Thoracic aorta (tissue), 2 donors: ENCODE results near the gene EPM2AIP1. TPM values are rescaled to one million over a fixed set of nuclear protein-coding genes. Genes with fewer than 3 reads are reported as not detected.

ENCODE experiments used
- ATAC-seq: fragments of 150-250 bp; one replicate; pipeline ENCODE4 v1.8.0; 2017; ENCODE audit warnings: low read depth; ENCODE audit not compliant: insufficient number of reproducible peaks, low FRiP score
- DNase-seq: peaks from one replicate; pipeline ENCODE4 v3.0.0-alpha.2; 2020; ENCODE audit warnings: low spot score
- H3K27ac ChIP-seq, 2 donors: fragments of 200-600 bp; sonication (generic); 1 replicate in 1 of 2; 2 replicates in 1 of 2; pipeline ENCODE4 v1.5.1; 2016; ENCODE audit warnings: mild to moderate bottlenecking in 2 of 2, moderate library complexity in 2 of 2
- H3K27me3 ChIP-seq: fragments of 200-600 bp; sonication (generic); replicated peaks from 2 replicates; pipeline ENCODE4 v1.6.0; 2016; ENCODE audit warnings: mild to moderate bottlenecking; ENCODE audit not compliant: insufficient read depth
- H3K36me3 ChIP-seq: fragments of 200-600 bp; sonication (generic); one replicate; pipeline ENCODE4 v1.5.1; 2016
- H3K4me1 ChIP-seq, 2 donors: fragments of 200-600 bp; sonication (generic); 1 replicate in 1 of 2; 2 replicates in 1 of 2; pipeline versions ENCODE4 v1.5.1 to v1.6.0; 2016; ENCODE audit warnings: low read depth in 2 of 2, mild to moderate bottlenecking in 1 of 2; ENCODE audit not compliant: control insufficient read depth in 1 of 2
- H3K4me3 ChIP-seq: fragments of 200-600 bp; sonication (generic); 2 replicates; pipeline ENCODE4 v1.5.1; 2016; ENCODE audit warnings: mild to moderate bottlenecking
- H3K9me3 ChIP-seq: fragments of 200-600 bp; sonication (generic); 2 replicates; pipeline ENCODE4 v1.5.1; 2016
- total RNA-seq, 2 donors: library from RNA; depleted of rRNA; stranded (reverse); fragments of >200 nt; gene quantifications; one replicate each; pipeline versions ENCODE4 v1.1.0 to v1.2.3, GENCODE V29; 2016
- TF ChIP-seq, protein P1 (sequence below): fragments of 200-600 bp; sonication (generic); IDR thresholded peaks from one replicate; pipeline ENCODE4 v1.5.1; 2019; ENCODE audit warnings: antibody characterized with exemption

The EPM2AIP1 gene
- total RNA-seq, 2 donors from 2014 or later, result 11.2 to 32.6 TPM

DNA sequence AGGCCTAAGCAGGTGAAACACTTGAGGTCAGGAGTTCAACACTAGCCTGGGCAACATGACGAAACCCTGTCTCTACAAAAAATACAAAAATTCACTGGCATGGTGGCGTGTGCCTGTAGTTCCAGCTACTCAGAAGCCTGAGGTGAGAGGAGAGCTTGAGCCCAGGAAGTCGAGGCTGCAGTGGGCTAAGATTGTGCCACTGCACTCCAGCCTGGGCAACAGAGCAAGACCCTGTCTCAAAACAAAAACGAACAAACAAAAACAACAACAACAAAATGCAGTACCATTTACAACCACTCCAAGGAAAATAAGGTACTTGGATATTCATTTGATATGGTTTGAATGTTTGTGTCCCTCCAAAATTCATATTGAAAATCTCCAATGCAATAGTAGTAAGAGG, 32.4 kb downstream of the EPM2AIP1 start:
- Histone ChIP-seq H3K4me3 (no peak overlapping the region), H3K9me3 (no peaks in the 10 kb centered on the region), H3K4me1 (no peaks in the 10 kb centered on the region), H3K27ac (no peak overlapping the region), H3K36me3 (no peaks in the 10 kb centered on the region), H3K27me3 (no peaks in the 10 kb centered on the region)
- TF ChIP-seq, protein P1, sequence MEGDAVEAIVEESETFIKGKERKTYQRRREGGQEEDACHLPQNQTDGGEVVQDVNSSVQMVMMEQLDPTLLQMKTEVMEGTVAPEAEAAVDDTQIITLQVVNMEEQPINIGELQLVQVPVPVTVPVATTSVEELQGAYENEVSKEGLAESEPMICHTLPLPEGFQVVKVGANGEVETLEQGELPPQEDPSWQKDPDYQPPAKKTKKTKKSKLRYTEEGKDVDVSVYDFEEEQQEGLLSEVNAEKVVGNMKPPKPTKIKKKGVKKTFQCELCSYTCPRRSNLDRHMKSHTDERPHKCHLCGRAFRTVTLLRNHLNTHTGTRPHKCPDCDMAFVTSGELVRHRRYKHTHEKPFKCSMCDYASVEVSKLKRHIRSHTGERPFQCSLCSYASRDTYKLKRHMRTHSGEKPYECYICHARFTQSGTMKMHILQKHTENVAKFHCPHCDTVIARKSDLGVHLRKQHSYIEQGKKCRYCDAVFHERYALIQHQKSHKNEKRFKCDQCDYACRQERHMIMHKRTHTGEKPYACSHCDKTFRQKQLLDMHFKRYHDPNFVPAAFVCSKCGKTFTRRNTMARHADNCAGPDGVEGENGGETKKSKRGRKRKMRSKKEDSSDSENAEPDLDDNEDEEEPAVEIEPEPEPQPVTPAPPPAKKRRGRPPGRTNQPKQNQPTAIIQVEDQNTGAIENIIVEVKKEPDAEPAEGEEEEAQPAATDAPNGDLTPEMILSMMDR, result no peak
- ATAC-seq, result no peak
- no peak for DNase-seq

DNA sequence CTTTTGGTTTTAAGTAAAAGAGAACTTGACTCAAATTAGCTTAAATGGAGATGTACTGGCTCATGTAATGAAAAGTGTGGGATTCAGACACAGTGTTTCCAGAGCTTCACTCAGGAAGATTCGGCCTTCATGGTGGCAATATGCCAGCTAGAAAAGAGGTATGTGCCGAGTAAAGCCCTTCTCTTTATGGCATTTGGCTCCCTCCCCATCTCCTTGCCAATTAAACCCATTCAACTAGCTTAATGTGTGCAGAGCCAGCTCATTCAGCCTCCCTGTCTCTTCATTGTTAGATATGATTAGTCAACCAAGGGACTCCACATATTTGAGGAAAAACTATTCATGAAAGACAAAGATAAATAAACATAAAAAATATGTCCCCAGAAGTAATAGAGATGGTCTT, 33.1 kb downstream of the EPM2AIP1 start:
- Histone ChIP-seq H3K27ac (no peak overlapping the region), H3K27me3 (no peaks in the 10 kb centered on the region), H3K36me3 (no peaks in the 10 kb centered on the region), H3K4me3 (no peak overlapping the region), H3K4me1 (no peaks in the 10 kb centered on the region), H3K9me3 (no peaks in the 10 kb centered on the region)
- no peak for ATAC-seq
- DNase-seq, result no peak
- TF ChIP-seq, protein P1, result no peak

GRCh38 chr3:36957862-36958686, 34.9 kb downstream of the EPM2AIP1 start:
- ATAC-seq (no peak), DNase-seq (no peak)
- TF ChIP-seq, protein P1, result no peak
- Histone ChIP-seq H3K27me3 (no peaks in the 10 kb centered on the region), H3K27ac (no peak overlapping the region), H3K4me1 (no peaks in the 10 kb centered on the region), H3K9me3 (no peaks in the 10 kb centered on the region), H3K4me3 (no peak overlapping the region), H3K36me3 (no peaks in the 10 kb centered on the region)

GRCh38 chr3:36957063-36957462, 35.9 kb downstream of the EPM2AIP1 start:
- H3K9me3 ChIP-seq, result no peaks in the 10 kb centered on the region
- no peaks in the 10 kb centered on the region for H3K27me3 ChIP-seq
- no peaks in the 10 kb centered on the region for H3K36me3 ChIP-seq
- H3K4me3 ChIP-seq, result no peak overlapping the region
- H3K27ac ChIP-seq, result no peak overlapping the region
- no peak for DNase-seq
- no peak for ATAC-seq
- no peaks in the 10 kb centered on the region for H3K4me1 ChIP-seq
- TF ChIP-seq, protein P1, result no peak

- no peak overlapping the region for H3K4me3 ChIP-seq
- H3K27ac ChIP-seq, result no peak overlapping the region
- H3K9me3 ChIP-seq, result no peaks in the 10 kb centered on the region
- H3K36me3 ChIP-seq, result no peaks in the 10 kb centered on the region
- ATAC-seq (no peak), DNase-seq (no peak)
- no peaks in the 10 kb centered on the region for H3K4me1 ChIP-seq
- TF ChIP-seq, protein P1, result no peak
- H3K27me3 ChIP-seq, result no peaks in the 10 kb centered on the region
Observed at GRCh38 chr3:36956155-36956554, 36.8 kb downstream of the EPM2AIP1 start.
